Measurements from ENCODE around the gene BRAF. TPM values are rescaled to one million over a fixed set of nuclear protein-coding genes. Genes with fewer than 3 reads are reported as not detected.
"Not testable (repeated sequence)": the region's sequence is repeated elsewhere in the genome, so short reads cannot be mapped to it uniquely, and the experiment has no call there.

Gene BRAF
- total and polyA plus RNA-seq, 7 experiments from 2014 or later: 11.2 to 58.7 (median 48.3) TPM

DNA sequence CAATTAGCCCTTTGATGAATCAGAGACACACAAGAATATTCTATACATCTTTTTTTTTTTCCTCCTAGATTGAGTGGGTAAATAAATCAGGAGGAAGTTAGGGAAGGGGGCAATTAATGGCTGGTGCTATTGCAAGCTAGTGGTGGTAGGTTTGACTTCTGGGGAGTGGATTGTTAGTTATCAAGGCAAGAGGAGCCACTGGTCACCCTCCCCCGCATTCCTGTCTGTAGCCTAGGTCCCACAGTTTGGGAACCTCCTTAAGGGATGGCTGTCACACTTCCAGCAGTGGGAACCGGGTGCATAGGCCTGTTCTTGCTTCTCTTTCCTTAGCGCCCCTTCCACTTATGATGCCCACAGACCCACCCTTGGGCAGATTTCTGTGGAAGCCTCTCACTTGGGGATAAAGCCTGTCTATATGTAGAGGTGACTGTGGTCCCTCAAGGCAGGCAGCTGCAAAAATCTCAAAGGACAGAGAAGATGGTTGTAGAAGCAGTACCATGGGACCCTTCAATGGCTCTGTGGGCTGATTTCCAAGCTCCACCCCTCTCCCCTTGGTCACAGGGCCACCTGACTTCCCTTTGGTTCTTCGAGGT lies 254.3 kb downstream of the BRAF start:
- no peak overlapping the region for H3K4me3 ChIP-seq (ENCODE audit: low read length)
- H3K36me3 ChIP-seq (ENCODE audit: control insufficient read depth in 2 of 3, insufficient read depth in 3 of 3, low read length in 3 of 3): no peaks in the 10 kb centered on the region
- intact Hi-C loops (cut with micrococcal nuclease): loop anchor here in 1 of 2 donors (5.0 to 10.0 kb wide), 2 partner anchors 606 to 1067 kb away; partner anchors contain the start of genes PARP12 and SSBP1
- ATAC-seq: no peak
- Mint-ChIP-seq H3K27ac (peak overlapping the region in 1 of 9 donors; percentile 14), H3K4me3 (peak overlapping the region in 2 of 10 donors; percentile 3 to 73), H3K9me3 (no peaks in the 10 kb centered on the region), H3K36me3 (peaks cover 0 to 3% (median 0%) of the 10 kb centered on the region in 5 donors), H3K27me3 (peaks cover 0 to 23% (median 0%) of the 10 kb centered on the region in 5 donors), H3K4me1 (peaks cover 9 to 26% (median 25%) of the 10 kb centered on the region in 7 donors)
- no peak for DNase-seq
- H3K4me1 ChIP-seq (ENCODE audit: control insufficient read depth in 2 of 2, insufficient read depth in 2 of 2, low read length in 2 of 2): peaks cover 11 to 14% of the 10 kb centered on the region in 2 donors
- H3K9me3 ChIP-seq (ENCODE audit: control insufficient read depth in 2 of 3, low read length in 3 of 3): no peaks in the 10 kb centered on the region
- no peaks in the 10 kb centered on the region for H3K27me3 ChIP-seq (ENCODE audit: control insufficient read depth in 2 of 2, insufficient read depth in 2 of 2, low read length in 2 of 2)
- POLR2A ChIA-PET: no interaction called here
- CTCF ChIA-PET: no interaction called here
- no peak overlapping the region for H3K27ac ChIP-seq (ENCODE audit: low read depth, low read length)

DNA sequence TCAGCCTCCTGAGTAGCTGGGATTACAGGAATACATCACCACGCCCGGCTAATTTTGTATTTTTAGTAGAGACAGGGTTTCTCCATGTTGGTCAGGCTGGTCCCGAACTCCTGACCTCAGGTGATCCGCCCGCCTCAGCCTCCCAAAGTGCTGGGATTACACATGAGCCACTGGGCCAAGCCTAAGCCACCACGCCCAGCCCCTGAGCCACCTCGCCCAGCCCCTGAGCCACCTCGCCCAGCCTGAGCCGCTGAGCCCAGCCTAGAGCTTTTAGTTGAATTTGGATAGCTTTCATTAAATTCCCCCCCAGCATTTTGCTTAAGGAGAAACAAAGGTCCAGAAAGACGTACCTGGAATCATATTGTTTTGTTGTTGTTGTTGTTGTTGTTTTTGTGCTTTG lies 254.9 kb downstream of the BRAF start:
- H3K36me3 ChIP-seq (ENCODE audit: control insufficient read depth in 2 of 3, insufficient read depth in 3 of 3, low read length in 3 of 3); DNase-seq; H3K4me3 ChIP-seq (ENCODE audit: low read length); H3K27me3 ChIP-seq (ENCODE audit: control insufficient read depth in 2 of 2, insufficient read depth in 2 of 2, low read length in 2 of 2); H3K9me3 ChIP-seq (ENCODE audit: control insufficient read depth in 2 of 3, low read length in 3 of 3); H3K27ac ChIP-seq (ENCODE audit: low read depth, low read length); H3K27ac Mint-ChIP-seq; ATAC-seq; H3K9me3 Mint-ChIP-seq; H3K36me3 Mint-ChIP-seq: not testable (repeated sequence)
- ChIA-PET POLR2A (interaction anchor here (0.6 kb wide), 1 partner anchor 145 kb away, joined by 3 read pairs; no protein-coding TSS in a partner anchor), CTCF (interaction anchor here (0.7 kb wide), 1 partner anchor 9 kb away, joined by 3 read pairs; no protein-coding TSS in a partner anchor)
- Mint-ChIP-seq H3K27me3 (peaks cover 0 to 28% (median 0%) of the 10 kb centered on the region in 5 donors), H3K4me1 (peaks cover 7 to 21% (median 19%) of the 10 kb centered on the region in 7 donors), H3K4me3 (peak overlapping the region in 2 of 10 donors; percentile 4 to 59)
- peaks cover 11 to 14% of the 10 kb centered on the region in 2 donors for H3K4me1 ChIP-seq (ENCODE audit: control insufficient read depth in 2 of 2, insufficient read depth in 2 of 2, low read length in 2 of 2)
- intact Hi-C loops (cut with micrococcal nuclease): loop anchor here in 1 of 2 donors (5.0 to 10.0 kb wide), 2 partner anchors 605 to 1067 kb away; partner anchors contain the start of genes PARP12 and SSBP1

DNA sequence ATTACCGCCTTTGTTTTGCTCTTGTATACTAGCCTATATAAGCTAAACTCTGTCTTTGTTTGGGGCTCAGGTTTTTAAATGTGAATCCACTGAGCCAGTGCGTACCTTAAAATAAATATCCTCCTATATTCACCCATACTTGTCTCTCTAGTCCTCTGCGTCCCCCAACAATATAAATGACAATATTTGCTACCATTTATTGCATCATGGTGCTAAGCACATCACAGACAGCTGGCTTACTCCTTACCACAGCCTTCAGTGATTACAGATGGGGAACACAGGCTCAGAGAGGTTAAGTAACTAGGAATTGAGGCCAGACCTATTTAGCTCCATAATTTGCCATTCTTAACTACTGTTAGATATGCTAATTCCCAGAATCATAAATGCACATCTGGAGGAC lies 255.4 kb downstream of the BRAF start:
- H3K27me3 Mint-ChIP-seq: peaks cover 0 to 34% (median 0%) of the 10 kb centered on the region in 5 donors
- no peaks in the 10 kb centered on the region for H3K36me3 ChIP-seq (ENCODE audit: control insufficient read depth in 2 of 3, insufficient read depth in 3 of 3, low read length in 3 of 3)
- no peak overlapping the region for H3K27ac Mint-ChIP-seq
- no peaks in the 10 kb centered on the region for H3K27me3 ChIP-seq (ENCODE audit: control insufficient read depth in 2 of 2, insufficient read depth in 2 of 2, low read length in 2 of 2)
- no peak overlapping the region for H3K4me3 Mint-ChIP-seq
- no peak overlapping the region for H3K4me3 ChIP-seq (ENCODE audit: low read length)
- ATAC-seq: no peak
- intact Hi-C loops (cut with micrococcal nuclease): no loop called here
- H3K9me3 Mint-ChIP-seq: peaks cover 0 to under 1% (median 0%) of the 10 kb centered on the region in 11 donors
- DNase-seq: no peak
- H3K36me3 Mint-ChIP-seq: peaks cover 0 to 7% (median 0%) of the 10 kb centered on the region in 5 donors
- H3K9me3 ChIP-seq (ENCODE audit: control insufficient read depth in 2 of 3, low read length in 3 of 3): no peaks in the 10 kb centered on the region
- peaks cover 4 to 16% (median 14%) of the 10 kb centered on the region in 7 donors for H3K4me1 Mint-ChIP-seq
- CTCF ChIA-PET: interaction anchor here (0.7 kb wide), 1 partner anchor 9 kb away, joined by 3 read pairs; no protein-coding TSS in a partner anchor
- POLR2A ChIA-PET: interaction anchor here (0.6 kb wide), 1 partner anchor 145 kb away, joined by 3 read pairs; no protein-coding TSS in a partner anchor
- peaks cover 8 to 9% of the 10 kb centered on the region in 2 donors for H3K4me1 ChIP-seq (ENCODE audit: control insufficient read depth in 2 of 2, insufficient read depth in 2 of 2, low read length in 2 of 2)
- no peak overlapping the region for H3K27ac ChIP-seq (ENCODE audit: low read depth, low read length)

Other genes with a start within 250 kb of the BRAF start
- 100 to 1,000 TPM in 1 of 5 experiments, 10 to 100 TPM in 4; 88.3 to 184 (median 94.0) TPM for gene NDUFB2, start 228.2 kb downstream of the BRAF start, total RNA-seq
- 100 to 1,000 TPM; 372 to 507 TPM for gene NDUFB2, start 228.2 kb downstream of the BRAF start, polyA plus RNA-seq
- gene MRPS33, start 90.0 kb upstream of the BRAF start, total RNA-seq: 10 to 100 TPM; 25.9 to 69.1 (median 48.4) TPM
- gene MRPS33, start 90.0 kb upstream of the BRAF start, polyA plus RNA-seq: 100 to 1,000 TPM; 103 to 116 TPM
- gene TMEM178B, start 149.1 kb upstream of the BRAF start, total RNA-seq: 1 to 10 TPM in 1 of 5 experiments, under 1 TPM in 2, not detected in 2; 0.05 to 3.0 (median 0.10) TPM
- not detected for gene TMEM178B, start 149.1 kb upstream of the BRAF start, polyA plus RNA-seq